HAP-1 (cell line): ENCODE results near the gene CNIH3.

Experiments
- DNase-seq, 2 experiments: peaks; one replicate each; pipeline ENCODE4 v3.0.0-alpha.2; 2016 to 2020; ENCODE audit warnings: low spot score in 2 of 2
- H3K27me3 ChIP-seq: fragments of 250-450 bp; sonication (Bioruptor Pico); 2 replicates; pipeline ENCODE4 v1.5.1; 2020; ENCODE audit warnings: low read depth, mild to moderate bottlenecking, moderate library complexity
- H3K36me3 ChIP-seq: fragments of 250-450 bp; sonication (Bioruptor Pico); replicated peaks from 2 replicates; pipeline ENCODE4 v1.5.1; 2020; ENCODE audit warnings: mild to moderate bottlenecking
- H3K4me1 ChIP-seq: fragments of 250-450 bp; sonication (Bioruptor Pico); 2 replicates; pipeline ENCODE4 v1.5.1; 2020; ENCODE audit warnings: mild to moderate bottlenecking
- H3K4me3 ChIP-seq: fragments of 250-450 bp; sonication (Bioruptor Pico); 2 replicates; pipeline ENCODE4 v1.5.1; 2020; ENCODE audit warnings: mild to moderate bottlenecking, moderate library complexity
- H3K9me3 ChIP-seq: fragments of 250-450 bp; sonication (Bioruptor Pico); 2 replicates; pipeline ENCODE4 v1.5.1; 2020; ENCODE audit warnings: mild to moderate bottlenecking, moderate library complexity
- in situ Hi-C: fragments of 300-500 bp; cut with MboI; formaldehyde crosslinking; loops from 3 replicates; pipeline ENCODE4 v1.14.3; 2020; ENCODE audit warnings: low sequenced_read_pairs, inconsistent platforms, mixed read lengths

The CNIH3 gene

GRCh38 chr1:224781800-224782199 is 165.7 kb downstream of the CNIH3 start:
- DNase-seq = no peak
- no peaks in the 10 kb centered on the region for H3K27me3 ChIP-seq
- H3K4me1 ChIP-seq = peaks cover 27% of the 10 kb centered on the region
- H3K9me3 ChIP-seq = peaks cover 7% of the 10 kb centered on the region
- in situ Hi-C loops = no loop called here
- H3K36me3 ChIP-seq = no peaks in the 10 kb centered on the region
- H3K4me3 ChIP-seq = no peak overlapping the region

- DNase-seq = no peak
- H3K9me3 ChIP-seq = peaks cover 7% of the 10 kb centered on the region
- no peaks in the 10 kb centered on the region for H3K36me3 ChIP-seq
- in situ Hi-C loops = no loop called here
- no peak overlapping the region for H3K4me3 ChIP-seq
- no peaks in the 10 kb centered on the region for H3K27me3 ChIP-seq
- peaks cover 27% of the 10 kb centered on the region for H3K4me1 ChIP-seq
Observed at GRCh38 chr1:224782281-224783000, 166.3 kb downstream of the CNIH3 start.

- Histone ChIP-seq H3K9me3 (peaks cover 7% of the 10 kb centered on the region), H3K4me1 (peaks cover 27% of the 10 kb centered on the region), H3K4me3 (no peak overlapping the region), H3K27me3 (no peaks in the 10 kb centered on the region), H3K36me3 (no peaks in the 10 kb centered on the region)
- no peak for DNase-seq
- in situ Hi-C loops = no loop called here
Observed at GRCh38 chr1:224783006-224783651, 167.0 kb downstream of the CNIH3 start.

GRCh38 chr1:224784265-224785039 is 168.3 kb downstream of the CNIH3 start:
- H3K36me3 ChIP-seq = no peaks in the 10 kb centered on the region
- peaks cover 19% of the 10 kb centered on the region for H3K4me1 ChIP-seq
- no peaks in the 10 kb centered on the region; the same call in 1 of the 2 replicates for H3K9me3 ChIP-seq
- no peaks in the 10 kb centered on the region for H3K27me3 ChIP-seq
- in situ Hi-C loops = no loop called here
- H3K4me3 ChIP-seq = no peak overlapping the region
- no peak for DNase-seq

- H3K4me3 ChIP-seq = no peak overlapping the region
- H3K27me3 ChIP-seq = no peaks in the 10 kb centered on the region
- H3K4me1 ChIP-seq = peaks cover 16% of the 10 kb centered on the region
- DNase-seq = no peak
- no peaks in the 10 kb centered on the region for H3K36me3 ChIP-seq
- in situ Hi-C loops = no loop called here
- no peaks in the 10 kb centered on the region; the same call in 1 of the 2 replicates for H3K9me3 ChIP-seq
Observed at GRCh38 chr1:224785040-224785328, 168.9 kb downstream of the CNIH3 start.

GRCh38 chr1:224785622-224786021 is 169.5 kb downstream of the CNIH3 start:
- Histone ChIP-seq H3K4me1 (peaks cover 10% of the 10 kb centered on the region), H3K36me3 (no peaks in the 10 kb centered on the region), H3K9me3 (no peaks in the 10 kb centered on the region; the same call in 1 of the 2 replicates), H3K27me3 (no peaks in the 10 kb centered on the region), H3K4me3 (no peak overlapping the region)
- no peak for DNase-seq
- in situ Hi-C loops = no loop called here

- in situ Hi-C loops = no loop called here
- Histone ChIP-seq H3K4me3 (no peak overlapping the region), H3K27me3 (no peaks in the 10 kb centered on the region), H3K4me1 (peaks cover 2% of the 10 kb centered on the region; the same call in 1 of the 2 replicates), H3K9me3 (no peaks in the 10 kb centered on the region; the same call in 1 of the 2 replicates), H3K36me3 (no peaks in the 10 kb centered on the region)
- DNase-seq = no peak
Observed at GRCh38 chr1:224786533-224787250, 170.6 kb downstream of the CNIH3 start.

GRCh38 chr1:224789311-224789710 is 173.2 kb downstream of the CNIH3 start:
- DNase-seq = no peak
- H3K9me3 ChIP-seq = no peaks in the 10 kb centered on the region; the same call in 1 of the 2 replicates
- H3K27me3 ChIP-seq = no peaks in the 10 kb centered on the region
- no peak overlapping the region for H3K4me3 ChIP-seq
- H3K4me1 ChIP-seq = no peaks in the 10 kb centered on the region
- H3K36me3 ChIP-seq = no peaks in the 10 kb centered on the region
- in situ Hi-C loops = no loop called here
